D721Med (cell line): Measurements from ENCODE around the gene BET1L.

Source experiments
- DNase-seq: peaks from one replicate; pipeline ENCODE4 v3.0.0; 2011; ENCODE audit warnings: low spot score; ENCODE audit not compliant: insufficient read length
- FAIRE-seq: peaks from 2 replicates; lab custom pipeline; 2011; peaks lifted over from hg19 to GRCh38; lab: Jason Lieb, UNC
- CTCF ChIP-seq: IDR thresholded peaks from 2 replicates; pipeline ENCODE4 v1.5.1; 2012; ENCODE audit warnings: mild to moderate bottlenecking, control low read depth; ENCODE audit not compliant: insufficient read depth; ENCODE audit errors: missing control alignments

Gene BET1L

GRCh38 chr11:236774-237767, 29.9 kb upstream of the BET1L start, which contains the start of gene PSMD13:
Gene PSMD13, plus strand, starts transcription at chr11:236976. Its CDS starts 74 bp downstream, at chr11:237050.
- FAIRE-seq, result no peak
- no peak for TF ChIP-seq CTCF
- DNase-seq, result peak; percentile 37

GRCh38 chr11:235997-236773, 29.0 kb upstream of the BET1L start, which contains the start of gene SIRT3:
Gene SIRT3, minus strand, starts transcription at chr11:236342. Its CDS starts 14 bp downstream, at chr11:236328.
- no peak for FAIRE-seq
- DNase-seq, result peak; percentile 48
- no peak for TF ChIP-seq CTCF

GRCh38 chr11:235609-235996, 28.4 kb upstream of the BET1L start:
- DNase-seq (no peak), FAIRE-seq (no peak)
- TF ChIP-seq CTCF, result no peak

- TF ChIP-seq CTCF, result no peak
- no peak for DNase-seq
- no peak for FAIRE-seq
Observed at GRCh38 chr11:235180-235579, 28.0 kb upstream of the BET1L start.

- FAIRE-seq (no peak), DNase-seq (no peak)
- no peak for TF ChIP-seq CTCF
Observed at GRCh38 chr11:232783-233565, 25.8 kb upstream of the BET1L start.

- FAIRE-seq (no peak), DNase-seq (no peak)
- no peak for TF ChIP-seq CTCF
Observed at GRCh38 chr11:230431-230830, 23.2 kb upstream of the BET1L start.
